Mesothelial cell of epicardium (in vitro differentiated cells): ENCODE measurements around the gene IQGAP1. TPM values are rescaled to one million over a fixed set of nuclear protein-coding genes. Genes with fewer than 3 reads are reported as not detected.

Experiments used
- DNase-seq, 2 experiments: peaks; one replicate each; pipeline ENCODE4 v3.0.0; 2021; ENCODE audit warnings: low spot score in 2 of 2; ENCODE audit not compliant: unreplicated experiment in 2 of 2
- H3K27ac Mint-ChIP-seq: 2 replicates; pipeline ENCODE4 v1.8.0; 2021; ENCODE audit warnings: mixed read lengths
- H3K27me3 Mint-ChIP-seq: 2 replicates; pipeline ENCODE4 v1.8.0; 2021; ENCODE audit warnings: low read depth, mixed read lengths
- H3K36me3 Mint-ChIP-seq: 2 replicates; pipeline ENCODE4 v1.8.0; 2021; ENCODE audit warnings: mixed read lengths
- H3K4me1 Mint-ChIP-seq: 2 replicates; pipeline ENCODE4 v1.8.0; 2021; ENCODE audit warnings: mixed read lengths
- H3K4me3 Mint-ChIP-seq: 2 replicates; pipeline ENCODE4 v1.8.0; 2021; ENCODE audit warnings: mild to moderate bottlenecking, moderate library complexity, mixed read lengths
- H3K9me3 Mint-ChIP-seq: 2 replicates; pipeline ENCODE4 v1.8.0; 2021; ENCODE audit warnings: mixed read lengths
- CTCF ChIP-seq: fragments of 200-600 bp; sonication (generic); IDR thresholded peaks from one replicate; pipeline ENCODE4 v1.5.0; 2021; ENCODE audit warnings: antibody characterized with exemption; ENCODE audit not compliant: unreplicated experiment
- total RNA-seq: library from RNA; stranded (reverse); gene quantifications from 3 replicates; pipeline ENCODE4 v1.2.1, GENCODE V29; 2021

The IQGAP1 gene
- total RNA-seq, 1 donor from 2014 or later = 110 TPM

- Mint-ChIP-seq H3K4me1 (peaks cover 45% of the 10 kb centered on the region), H3K9me3 (no peaks in the 10 kb centered on the region), H3K27ac (peak overlapping the region; percentile 91), H3K27me3 (no peaks in the 10 kb centered on the region), H3K4me3 (no peak overlapping the region), H3K36me3 (peaks cover 20% of the 10 kb centered on the region)
- no peak for DNase-seq
- TF ChIP-seq CTCF = no peak
Measured at GRCh38 chr15:90436952-90437351, 48.9 kb downstream of the IQGAP1 start.

GRCh38 chr15:90437516-90437915 lies 49.5 kb downstream of the IQGAP1 start:
- peaks cover 40% of the 10 kb centered on the region for H3K4me1 Mint-ChIP-seq
- TF ChIP-seq CTCF = no peak
- H3K36me3 Mint-ChIP-seq = peaks cover 25% of the 10 kb centered on the region
- no peak overlapping the region for H3K4me3 Mint-ChIP-seq
- DNase-seq = no peak
- H3K27me3 Mint-ChIP-seq = no peaks in the 10 kb centered on the region
- no peak overlapping the region for H3K27ac Mint-ChIP-seq
- H3K9me3 Mint-ChIP-seq = no peaks in the 10 kb centered on the region

GRCh38 chr15:90439946-90440345 lies 51.9 kb downstream of the IQGAP1 start:
- DNase-seq = no peak
- peaks cover 24% of the 10 kb centered on the region for H3K36me3 Mint-ChIP-seq
- no peak overlapping the region for H3K4me3 Mint-ChIP-seq
- peak overlapping the region; percentile 39 for H3K27ac Mint-ChIP-seq
- H3K4me1 Mint-ChIP-seq = peaks cover 32% of the 10 kb centered on the region
- no peaks in the 10 kb centered on the region for H3K27me3 Mint-ChIP-seq
- H3K9me3 Mint-ChIP-seq = no peaks in the 10 kb centered on the region
- TF ChIP-seq CTCF = no peak

- no peaks in the 10 kb centered on the region for H3K27me3 Mint-ChIP-seq
- no peak overlapping the region for H3K27ac Mint-ChIP-seq
- H3K9me3 Mint-ChIP-seq = no peaks in the 10 kb centered on the region
- H3K36me3 Mint-ChIP-seq = peaks cover 27% of the 10 kb centered on the region
- H3K4me1 Mint-ChIP-seq = peaks cover 21% of the 10 kb centered on the region
- no peak overlapping the region for H3K4me3 Mint-ChIP-seq
- no peak for TF ChIP-seq CTCF
- DNase-seq = no peak
Measured at GRCh38 chr15:90441027-90441426, 53.0 kb downstream of the IQGAP1 start.

GRCh38 chr15:90442423-90442822 lies 54.4 kb downstream of the IQGAP1 start:
- DNase-seq = no peak
- Mint-ChIP-seq H3K27ac (no peak overlapping the region), H3K36me3 (peaks cover 25% of the 10 kb centered on the region), H3K27me3 (no peaks in the 10 kb centered on the region), H3K9me3 (no peaks in the 10 kb centered on the region), H3K4me1 (peaks cover 12% of the 10 kb centered on the region), H3K4me3 (no peak overlapping the region)
- no peak for TF ChIP-seq CTCF

- H3K4me1 Mint-ChIP-seq = peaks cover 20% of the 10 kb centered on the region
- H3K27me3 Mint-ChIP-seq = no peaks in the 10 kb centered on the region
- H3K27ac Mint-ChIP-seq = peak overlapping the region; percentile 22
- no peak for DNase-seq
- peaks cover 33% of the 10 kb centered on the region for H3K36me3 Mint-ChIP-seq
- H3K4me3 Mint-ChIP-seq = no peak overlapping the region
- no peak for TF ChIP-seq CTCF
- H3K9me3 Mint-ChIP-seq = no peaks in the 10 kb centered on the region
Measured at GRCh38 chr15:90449206-90449735, 61.2 kb downstream of the IQGAP1 start.
